ENCODE measurements around the gene CALHM3.

The CALHM3 gene

DNA sequence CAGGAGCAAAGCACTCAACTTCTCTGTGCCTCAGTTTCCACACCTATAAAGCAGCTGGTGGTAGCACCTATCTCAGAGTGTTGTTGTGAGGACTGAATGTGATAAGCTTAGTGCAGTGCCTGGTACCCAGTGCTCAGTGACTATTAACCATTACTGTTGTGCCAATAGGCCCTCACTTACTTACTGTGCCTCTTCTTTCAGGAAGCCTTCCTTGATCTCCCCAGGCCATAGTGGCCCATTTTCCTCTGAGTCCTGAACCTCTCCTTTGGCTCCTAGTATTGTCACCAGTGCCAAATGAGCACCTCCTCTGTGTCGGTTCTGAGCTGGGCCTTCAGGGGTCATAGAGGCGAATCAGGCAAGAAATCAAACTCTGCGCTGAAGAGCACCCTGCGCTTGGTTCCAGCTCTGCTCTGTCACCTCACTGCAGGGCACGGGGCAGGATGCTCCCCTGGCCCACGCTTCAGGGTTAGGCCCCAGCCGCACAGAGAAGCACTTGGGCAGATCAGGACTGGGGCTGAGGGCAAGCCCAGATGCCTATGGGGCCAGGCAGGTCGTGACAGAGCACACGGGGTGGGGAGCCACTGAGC is 22.9 kb downstream of the CALHM3 start:
- Histone ChIP-seq H2AFZ (ENCODE audit: low read depth, low read length) (no peak overlapping the region), H3K27me3 (ENCODE audit: control insufficient read depth in 1 of 2, insufficient read depth in 1 of 2, low read length in 2 of 2) (peaks cover 0 to 14% of the 10 kb centered on the region in 2 experiments), H3K36me3 (ENCODE audit: control insufficient read depth in 1 of 2, insufficient read depth in 2 of 2, low read depth in 1 of 2, low read length in 2 of 2) (no peaks in the 10 kb centered on the region), H3K14ac (ENCODE audit: low read length in 2 of 2) (no peak overlapping the region), H3K27ac (ENCODE audit: low read length, poor library complexity, severe bottlenecking) (no peak overlapping the region), H4K8ac (ENCODE audit: low read length) (no peak overlapping the region), H3K9me3 (ENCODE audit: control insufficient read depth, low read length) (no peaks in the 10 kb centered on the region), H3K79me1 (replicated peaks; ENCODE audit: low read length, poor library complexity, severe bottlenecking) (no peaks in the 10 kb centered on the region), H2BK15ac (ENCODE audit: low read depth, poor library complexity, severe bottlenecking) (no peak overlapping the region), H4K91ac (ENCODE audit: low read length) (no peak overlapping the region), H3K9ac (ENCODE audit: low read length) (no peak overlapping the region), H3K4ac (ENCODE audit: low read depth in 1 of 2, low read length in 2 of 2) (no peak overlapping the region), H2BK12ac (ENCODE audit: low read length in 2 of 2) (no peak overlapping the region), H3K23ac (ENCODE audit: low read length in 2 of 2) (no peak overlapping the region), H2BK120ac (ENCODE audit: low read depth, low read length) (no peak overlapping the region), H2BK5ac (ENCODE audit: low read depth, low read length, poor library complexity, severe bottlenecking) (no peak overlapping the region), H3K4me2 (ENCODE audit: low read length, poor library complexity, severe bottlenecking) (no peak overlapping the region), H2AK5ac (ENCODE audit: low read length, severe bottlenecking) (no peak overlapping the region), H3K4me1 (ENCODE audit: control insufficient read depth, insufficient read depth, low read depth, low read length) (peaks cover 9% of the 10 kb centered on the region), H3K4me3 (ENCODE audit: insufficient read depth in 1 of 2, low read depth in 1 of 2, low read length in 2 of 2) (no peak overlapping the region), H3K18ac (ENCODE audit: low read depth in 1 of 2, low read length in 2 of 2) (no peak overlapping the region)
- 94% methylated on average over 9 of the region's 9 CpGs for WGBS
- no peak for DNase-seq

DNA sequence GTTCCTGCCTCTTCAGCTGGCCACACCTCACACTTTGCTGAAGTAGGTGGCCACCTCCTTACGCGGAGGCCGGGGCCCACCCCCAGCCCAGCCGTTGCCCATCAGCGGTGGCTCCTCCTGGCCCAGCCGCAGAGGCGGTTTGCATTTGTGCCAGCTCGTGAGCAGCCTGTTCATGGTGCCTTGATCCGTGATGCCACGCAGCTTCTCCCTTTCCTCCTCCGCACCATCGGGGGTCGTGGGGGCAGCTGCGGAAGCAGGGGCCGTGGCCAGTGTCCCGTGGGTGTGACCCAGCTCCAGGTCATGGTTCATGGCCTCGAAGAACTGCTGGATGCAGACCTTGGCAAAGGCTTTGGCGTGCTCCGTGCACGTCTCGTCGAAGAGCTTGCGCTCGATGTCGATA is 23.8 kb downstream of the CALHM3 start:
- no peak overlapping the region for H2BK5ac ChIP-seq (ENCODE audit: low read depth, low read length, poor library complexity, severe bottlenecking)
- no peak overlapping the region for H3K4me2 ChIP-seq (ENCODE audit: low read length, poor library complexity, severe bottlenecking)
- no peak overlapping the region for H3K9ac ChIP-seq (ENCODE audit: low read length)
- no peak overlapping the region for H4K91ac ChIP-seq (ENCODE audit: low read length)
- H2AK5ac ChIP-seq (ENCODE audit: low read length, severe bottlenecking) = no peak overlapping the region
- H2BK15ac ChIP-seq (ENCODE audit: low read depth, poor library complexity, severe bottlenecking) = no peak overlapping the region
- H3K14ac ChIP-seq (ENCODE audit: low read length in 2 of 2) = no peak overlapping the region
- no peak overlapping the region for H3K18ac ChIP-seq (ENCODE audit: low read depth in 1 of 2, low read length in 2 of 2)
- no peak overlapping the region for H3K23ac ChIP-seq (ENCODE audit: low read length in 2 of 2)
- H3K27me3 ChIP-seq (ENCODE audit: control insufficient read depth in 1 of 2, insufficient read depth in 1 of 2, low read length in 2 of 2) = peaks cover 0 to 10% of the 10 kb centered on the region in 2 experiments
- H3K4me3 ChIP-seq (ENCODE audit: insufficient read depth in 1 of 2, low read depth in 1 of 2, low read length in 2 of 2) = no peak overlapping the region
- 92% methylated on average over 25 of the region's 25 CpGs for WGBS
- H2AFZ ChIP-seq (ENCODE audit: low read depth, low read length) = no peak overlapping the region
- no peak overlapping the region for H3K4ac ChIP-seq (ENCODE audit: low read depth in 1 of 2, low read length in 2 of 2)
- no peaks in the 10 kb centered on the region for H3K9me3 ChIP-seq (ENCODE audit: control insufficient read depth, low read length)
- H2BK120ac ChIP-seq (ENCODE audit: low read depth, low read length) = no peak overlapping the region
- no peak for DNase-seq
- H3K4me1 ChIP-seq (ENCODE audit: control insufficient read depth, insufficient read depth, low read depth, low read length) = peaks cover 12% of the 10 kb centered on the region
- no peak overlapping the region for H3K27ac ChIP-seq (ENCODE audit: low read length, poor library complexity, severe bottlenecking)
- no peak overlapping the region for H4K8ac ChIP-seq (ENCODE audit: low read length)
- H3K36me3 ChIP-seq (ENCODE audit: control insufficient read depth in 1 of 2, insufficient read depth in 2 of 2, low read depth in 1 of 2, low read length in 2 of 2) = peaks cover 3 to 6% of the 10 kb centered on the region in 2 experiments
- H2BK12ac ChIP-seq (ENCODE audit: low read length in 2 of 2) = no peak overlapping the region
- H3K79me1 ChIP-seq (replicated peaks; ENCODE audit: low read length, poor library complexity, severe bottlenecking) = no peaks in the 10 kb centered on the region

DNA sequence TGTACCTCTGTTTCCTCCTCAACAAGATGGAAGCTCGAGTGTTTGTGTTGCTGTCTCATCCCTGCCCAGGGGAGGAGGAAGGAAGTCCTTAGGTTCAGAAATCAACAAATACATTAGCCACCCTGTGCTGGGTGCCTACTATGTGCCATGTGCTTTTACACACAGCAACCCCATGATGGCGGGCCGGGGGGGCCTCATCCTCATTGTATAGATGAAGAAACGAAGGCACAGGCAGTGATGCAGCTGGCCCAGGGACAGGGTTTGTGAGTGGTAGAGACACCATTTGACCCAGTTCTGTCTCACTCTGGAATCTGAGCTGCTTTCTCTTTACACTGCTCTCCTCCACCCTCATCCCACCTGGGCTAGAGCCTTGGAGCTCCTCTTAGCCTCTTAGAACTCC is 25.0 kb downstream of the CALHM3 start:
- Histone ChIP-seq H3K18ac (ENCODE audit: low read depth in 1 of 2, low read length in 2 of 2) (no peak overlapping the region), H4K91ac (ENCODE audit: low read length) (no peak overlapping the region), H2BK12ac (ENCODE audit: low read length in 2 of 2) (no peak overlapping the region), H4K8ac (ENCODE audit: low read length) (no peak overlapping the region), H3K79me1 (replicated peaks; ENCODE audit: low read length, poor library complexity, severe bottlenecking) (peaks cover 7% of the 10 kb centered on the region), H3K4me2 (ENCODE audit: low read length, poor library complexity, severe bottlenecking) (no peak overlapping the region), H2BK5ac (ENCODE audit: low read depth, low read length, poor library complexity, severe bottlenecking) (no peak overlapping the region), H3K9ac (ENCODE audit: low read length) (no peak overlapping the region), H3K36me3 (ENCODE audit: control insufficient read depth in 1 of 2, insufficient read depth in 2 of 2, low read depth in 1 of 2, low read length in 2 of 2) (peaks cover 13 to 18% of the 10 kb centered on the region in 2 experiments), H2BK15ac (ENCODE audit: low read depth, poor library complexity, severe bottlenecking) (no peak overlapping the region), H3K14ac (ENCODE audit: low read length in 2 of 2) (no peak overlapping the region), H3K4me1 (ENCODE audit: control insufficient read depth, insufficient read depth, low read depth, low read length) (peaks cover 13% of the 10 kb centered on the region), H2AFZ (ENCODE audit: low read depth, low read length) (no peak overlapping the region), H3K4ac (ENCODE audit: low read depth in 1 of 2, low read length in 2 of 2) (no peak overlapping the region), H2BK120ac (ENCODE audit: low read depth, low read length) (no peak overlapping the region), H3K23ac (ENCODE audit: low read length in 2 of 2) (no peak overlapping the region), H3K27me3 (ENCODE audit: control insufficient read depth in 1 of 2, insufficient read depth in 1 of 2, low read length in 2 of 2) (peaks cover 0 to 5% of the 10 kb centered on the region in 2 experiments), H3K9me3 (ENCODE audit: control insufficient read depth, low read length) (no peaks in the 10 kb centered on the region), H2AK5ac (ENCODE audit: low read length, severe bottlenecking) (no peak overlapping the region), H3K27ac (ENCODE audit: low read length, poor library complexity, severe bottlenecking) (no peak overlapping the region), H3K4me3 (ENCODE audit: insufficient read depth in 1 of 2, low read depth in 1 of 2, low read length in 2 of 2) (no peak overlapping the region)
- no peak for DNase-seq
- WGBS = 91% methylated on average over 4 of the region's 4 CpGs

DNA sequence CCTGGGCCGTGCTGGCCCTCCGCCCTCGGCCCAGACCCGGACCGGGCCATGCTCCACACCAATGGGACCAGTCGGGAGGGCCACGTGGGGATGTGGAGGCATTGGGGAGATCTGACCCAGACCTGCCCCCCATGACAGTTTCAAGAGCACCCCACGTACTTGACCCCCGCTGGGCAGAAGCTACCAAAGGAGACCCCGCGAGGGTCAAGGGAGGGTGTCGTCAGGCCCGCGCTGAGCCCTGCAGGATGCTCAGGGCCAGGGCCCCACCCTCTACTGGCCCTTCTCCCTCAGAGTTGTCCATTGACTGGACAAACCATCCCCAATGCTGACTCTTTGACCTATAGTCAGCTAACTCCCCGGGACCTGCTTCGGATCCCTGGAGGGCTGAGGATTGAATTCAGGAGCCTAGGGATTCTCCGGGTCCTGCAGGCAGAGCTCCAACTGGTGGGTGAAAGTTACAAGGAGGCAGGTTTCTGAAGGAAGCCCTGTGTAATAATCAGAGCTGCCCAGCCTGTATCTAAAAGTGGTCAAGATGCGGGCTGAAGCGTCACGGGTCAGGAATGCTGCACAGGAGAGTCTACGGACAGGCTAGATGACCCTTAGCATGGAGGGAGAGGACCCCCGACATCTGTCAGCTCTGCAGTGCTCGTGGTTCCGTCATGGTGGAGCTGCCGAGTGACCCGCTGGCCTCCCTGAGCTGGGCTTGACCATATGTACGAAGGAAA is 26.4 kb downstream of the CALHM3 start:
- no peak overlapping the region for H2BK5ac ChIP-seq (ENCODE audit: low read depth, low read length, poor library complexity, severe bottlenecking)

More for the DNA sequence above, 26.4 kb downstream of the CALHM3 start:
- DNase-seq = no peak
- H3K23ac ChIP-seq (ENCODE audit: low read length in 2 of 2) = peak overlapping the region in 1 of 2 experiments; percentile 56
- peak overlapping the region in 1 of 2 experiments; percentile 35 for H3K4ac ChIP-seq (ENCODE audit: low read depth in 1 of 2, low read length in 2 of 2)
- H3K4me3 ChIP-seq (ENCODE audit: insufficient read depth in 1 of 2, low read depth in 1 of 2, low read length in 2 of 2) = peak overlapping the region; percentile 43 to 98
- H3K27ac ChIP-seq (ENCODE audit: low read length, poor library complexity, severe bottlenecking) = no peak overlapping the region
- no peak overlapping the region for H2BK120ac ChIP-seq (ENCODE audit: low read depth, low read length)
- no peak overlapping the region for H2AK5ac ChIP-seq (ENCODE audit: low read length, severe bottlenecking)
- peak overlapping the region; percentile 69 for H2AFZ ChIP-seq (ENCODE audit: low read depth, low read length)
- peak overlapping the region; percentile 99 for H4K8ac ChIP-seq (ENCODE audit: low read length)
- H3K9me3 ChIP-seq (ENCODE audit: control insufficient read depth, low read length) = no peaks in the 10 kb centered on the region
- H3K9ac ChIP-seq (ENCODE audit: low read length) = peak overlapping the region; percentile 95
- H3K27me3 ChIP-seq (ENCODE audit: control insufficient read depth in 1 of 2, insufficient read depth in 1 of 2, low read length in 2 of 2) = no peaks in the 10 kb centered on the region
- H2BK15ac ChIP-seq (ENCODE audit: low read depth, poor library complexity, severe bottlenecking) = peak overlapping the region; percentile 78
- no peak overlapping the region for H3K14ac ChIP-seq (ENCODE audit: low read length in 2 of 2)
- H4K91ac ChIP-seq (ENCODE audit: low read length) = peak overlapping the region; percentile 94
- H3K79me1 ChIP-seq (replicated peaks; ENCODE audit: low read length, poor library complexity, severe bottlenecking) = peaks cover 7% of the 10 kb centered on the region
- peaks cover 15 to 23% of the 10 kb centered on the region in 2 experiments for H3K36me3 ChIP-seq (ENCODE audit: control insufficient read depth in 1 of 2, insufficient read depth in 2 of 2, low read depth in 1 of 2, low read length in 2 of 2)
- H3K18ac ChIP-seq (ENCODE audit: low read depth in 1 of 2, low read length in 2 of 2) = peak overlapping the region; percentile 67 to 85
- H2BK12ac ChIP-seq (ENCODE audit: low read length in 2 of 2) = peak overlapping the region in 1 of 2 experiments; percentile 50
- peak overlapping the region; percentile 71 for H3K4me2 ChIP-seq (ENCODE audit: low read length, poor library complexity, severe bottlenecking)
- peaks cover 16% of the 10 kb centered on the region for H3K4me1 ChIP-seq (ENCODE audit: control insufficient read depth, insufficient read depth, low read depth, low read length)
- WGBS = 25% methylated on average over 19 of the region's 27 CpGs
